Astrocyte of the cerebellum (primary cell): ENCODE measurements around the gene ZNF366.

Experiments
- DNase-seq: peaks from one replicate; pipeline ENCODE4 v3.0.0-alpha.2; 2011; ENCODE audit warnings: low read depth
- H3K4me3 ChIP-seq: 2 replicates; pipeline ENCODE4 v1.5.1; 2011; ENCODE audit warnings: mild to moderate bottlenecking, low read depth, low read length, moderate library complexity
- CTCF ChIP-seq: IDR thresholded peaks from 2 replicates; pipeline ENCODE4 v1.5.1; 2012; ENCODE audit warnings: low read length, low read depth, moderate library complexity, mild to moderate bottlenecking; ENCODE audit errors: missing control alignments
- in situ Hi-C: cut with HindIII; loops from 2 replicates; pipeline ENCODE4 v1.10.0; 2017; ENCODE audit warnings: low sequenced_read_pairs

Gene ZNF366

DNA sequence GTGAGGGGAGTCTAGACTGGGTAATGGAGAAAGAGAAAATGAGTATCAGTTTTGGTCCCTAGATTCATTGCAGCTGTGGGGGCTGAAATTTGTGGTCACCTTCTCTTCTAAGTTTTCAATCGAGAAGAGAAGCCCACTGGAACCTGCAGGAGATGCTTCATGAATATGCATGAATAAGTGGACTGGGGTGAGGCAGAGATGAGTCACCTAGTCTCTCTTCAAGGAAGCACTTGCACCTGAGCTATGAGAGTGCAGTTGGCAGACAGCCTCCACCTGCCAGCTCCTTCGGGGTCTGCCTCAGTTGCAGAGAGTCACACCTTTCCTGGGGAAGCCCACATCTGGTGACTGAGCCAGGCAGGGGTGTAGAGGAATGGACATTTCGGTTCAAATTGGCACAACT lies 69.1 kb downstream of the ZNF366 start:
- H3K4me3 ChIP-seq = no peak overlapping the region
- in situ Hi-C loops = no loop called here
- DNase-seq = no peak
- no peak for TF ChIP-seq CTCF

DNA sequence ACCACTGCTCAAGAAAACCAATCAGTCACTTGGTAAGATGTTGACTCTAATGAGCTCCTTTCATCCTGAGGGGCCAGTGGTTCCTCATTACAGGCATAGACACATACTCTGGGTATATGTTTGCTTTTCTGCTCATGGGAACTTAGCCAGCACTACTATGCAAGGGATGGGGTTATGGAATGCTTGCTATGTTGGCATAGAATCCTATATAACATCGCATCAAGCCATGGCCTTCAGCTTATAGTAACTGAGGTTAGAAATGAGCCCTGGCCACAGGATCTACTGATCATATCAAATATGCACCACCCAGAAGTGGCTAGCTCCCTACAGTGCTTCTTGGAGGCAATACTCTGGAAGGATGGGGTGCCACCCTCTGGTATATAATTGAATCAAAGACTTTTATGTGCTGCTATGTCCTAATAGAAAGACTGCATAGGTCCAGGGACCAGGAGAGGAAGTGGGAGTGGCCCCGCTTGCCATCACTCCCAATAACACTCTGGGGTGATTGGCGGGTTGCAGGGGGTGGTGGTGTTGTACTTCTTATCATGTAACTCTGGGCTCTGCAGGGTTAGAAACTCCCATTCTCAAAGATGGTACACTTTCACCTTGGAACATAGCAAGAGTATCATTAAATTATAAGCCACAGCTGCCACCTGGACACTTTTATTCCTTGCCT lies 70.3 kb downstream of the ZNF366 start:
- no peak for TF ChIP-seq CTCF
- in situ Hi-C loops = no loop called here
- H3K4me3 ChIP-seq = no peak overlapping the region
- DNase-seq = no peak

DNA sequence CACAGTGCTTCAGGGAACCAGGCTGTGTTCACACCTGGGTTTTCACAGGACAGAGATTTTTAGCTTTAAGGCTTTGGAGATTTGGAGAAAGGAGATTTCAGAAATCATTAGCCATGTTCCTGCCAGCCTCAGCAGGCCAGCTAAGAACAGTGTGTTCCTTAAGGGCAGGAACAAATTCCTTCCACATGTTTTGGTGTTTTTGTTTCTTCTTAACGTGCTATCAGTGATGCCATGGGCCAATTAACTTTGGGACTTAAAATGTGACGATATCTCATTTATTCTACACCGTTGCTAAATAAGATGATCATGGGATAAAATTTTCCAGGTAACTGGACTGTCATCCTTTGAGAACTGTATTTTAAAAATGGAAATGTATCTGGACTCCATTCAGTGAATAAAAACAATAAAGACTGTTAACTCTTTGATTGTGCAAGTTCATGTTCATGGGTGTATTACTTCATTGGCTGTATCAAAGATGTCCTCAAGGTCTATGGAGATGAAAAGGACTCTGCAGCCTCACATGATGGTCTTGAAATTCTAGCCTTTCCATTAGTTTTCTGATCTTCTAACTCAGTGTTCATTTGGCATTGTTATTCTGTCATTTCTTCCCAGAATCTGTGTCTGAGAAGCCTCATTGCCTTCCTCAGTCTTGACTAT lies 72.3 kb downstream of the ZNF366 start:
- no peak for TF ChIP-seq CTCF
- in situ Hi-C loops = loop anchor here (5.0 kb wide), 1 partner anchor 38 kb away; no protein-coding TSS in a partner anchor
- DNase-seq = no peak
- no peak overlapping the region for H3K4me3 ChIP-seq

GRCh38 chr5:72434056-72434780 lies 73.0 kb downstream of the ZNF366 start:
- DNase-seq = no peak
- H3K4me3 ChIP-seq = no peak overlapping the region
- no peak for TF ChIP-seq CTCF
- in situ Hi-C loops = loop anchor here (5.0 kb wide), 1 partner anchor 37 kb away; no protein-coding TSS in a partner anchor

DNA sequence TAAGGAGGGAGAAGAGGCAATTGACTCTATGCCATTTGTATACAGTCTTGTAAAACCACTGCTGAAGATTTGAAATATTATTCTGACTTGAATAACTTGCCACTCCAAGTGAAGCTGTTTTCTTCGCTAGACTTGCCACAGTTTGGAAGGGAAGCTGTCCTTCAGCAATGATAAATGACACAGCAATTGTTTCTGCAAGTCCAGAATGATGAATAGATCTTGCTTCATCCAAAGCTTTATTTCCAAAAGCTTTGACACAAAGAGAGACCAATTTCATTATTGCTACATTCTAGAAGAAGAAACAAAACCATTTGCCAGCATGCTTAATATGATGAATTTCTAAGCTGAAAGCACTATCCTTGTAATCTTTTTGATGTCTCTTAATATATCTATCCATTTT lies 73.7 kb downstream of the ZNF366 start:
- no peak overlapping the region for H3K4me3 ChIP-seq
- in situ Hi-C loops = loop anchor here (5.0 kb wide), 1 partner anchor 36 kb away; no protein-coding TSS in a partner anchor
- no peak for TF ChIP-seq CTCF
- no peak for DNase-seq

GRCh38 chr5:72428669-72429068 lies 78.5 kb downstream of the ZNF366 start:
- no peak overlapping the region for H3K4me3 ChIP-seq
- in situ Hi-C loops = no loop called here
- TF ChIP-seq CTCF = no peak
- no peak for DNase-seq
